Spleen (tissue), 11 donors: ENCODE measurements around the gene VCL. TPM values are rescaled to one million over a fixed set of nuclear protein-coding genes. Genes with fewer than 3 reads are reported as not detected.

Source experiments
- DNase-seq: peaks from one replicate; pipeline ENCODE4 v3.0.0-alpha.2; 2020
- H3K27ac ChIP-seq, 8 donors: fragments of 200-600 bp; sonication (generic) in 7 of 8; 1 replicate in 4 of 8; 2 replicates in 4 of 8; pipeline versions ENCODE4 v1.5.0 to v1.8.0; 2016 to 2021; ENCODE audit warnings: inconsistent platforms in 4 of 8, mild to moderate bottlenecking in 4 of 8, moderate library complexity in 1 of 8
- H3K27me3 ChIP-seq, 7 donors: fragments of 200-600 bp; sonication (generic) in 6 of 7; replicated peaks in 1 of 7; 1 replicate in 4 of 7; 2 replicates in 3 of 7; pipeline versions ENCODE4 v1.5.0 to v1.8.0; 2016 to 2021; ENCODE audit warnings: inconsistent platforms in 3 of 7, mild to moderate bottlenecking in 1 of 7
- H3K36me3 ChIP-seq, 6 donors: fragments of 200-600 bp; sonication (generic) in 5 of 6; 1 replicate in 4 of 6; 2 replicates in 2 of 6; pipeline versions ENCODE4 v1.5.0 to v1.8.0; 2016 to 2021; ENCODE audit warnings: inconsistent platforms in 2 of 6
- H3K4me1 ChIP-seq, 6 donors: fragments of 200-600 bp; sonication (generic) in 5 of 6; 1 replicate in 3 of 6; 2 replicates in 3 of 6; pipeline versions ENCODE4 v1.5.0 to v1.8.0; 2016 to 2021; ENCODE audit warnings: inconsistent platforms in 3 of 6
- H3K4me3 ChIP-seq, 8 donors: fragments of 200-600 bp; sonication (generic) in 7 of 8; 1 replicate in 4 of 8; 2 replicates in 4 of 8; pipeline versions ENCODE4 v1.5.0 to v1.8.0; 2016 to 2021; ENCODE audit warnings: inconsistent platforms in 4 of 8, mild to moderate bottlenecking in 4 of 8, moderate library complexity in 2 of 8
- H3K9me3 ChIP-seq, 8 donors: fragments of 200-600 bp; sonication (generic) in 7 of 8; 1 replicate in 4 of 8; 2 replicates in 4 of 8; pipeline versions ENCODE4 v1.5.0 to v1.8.0; 2016 to 2021; ENCODE audit warnings: inconsistent platforms in 4 of 8
- POLR2A ChIP-seq, 3 donors: fragments of 450-650 bp; IDR thresholded peaks; one replicate each; pipeline ENCODE4 v1.5.1; 2017; ENCODE audit warnings: antibody characterized with exemption in 3 of 3, mild to moderate bottlenecking in 1 of 3
- POLR2AphosphoS5 ChIP-seq, 3 donors: sonication (generic); formaldehyde crosslinking; IDR thresholded peaks; one replicate each; pipeline ENCODE4 v1.5.1; 2017; ENCODE audit warnings: antibody characterized with exemption in 3 of 3
- WGBS, 5 donors: extraction: QIAGEN DNeasy Blood & Tissue Kit in 3 of 5; methylation state at CpG; one replicate each; pipeline versions ENCODE4 v1.1.5 to v1.1.7; 2013 to 2018; 5-methylcytosine and 5-hydroxymethylcytosine counted together
- intact Hi-C: fragments of 100-400 bp; cut with DNase I; formaldehyde crosslinking; loops from one replicate; pipeline ENCODE4 v1.15.0; 2023; ENCODE audit warnings: low total_unique reads
- polyA plus RNA-seq, 3 donors: library from polyadenylated mRNA; stranded (reverse); fragments of 200-250 nt; gene quantifications; one replicate each; pipeline ENCODE4 v1.2.1, GENCODE V29; 2013
- total RNA-seq, 7 donors: library from RNA; depleted of rRNA in 3 of 7; stranded (reverse); fragments of >200 nt in 3 of 7; fragmentation: NEBNext Ultra II Directional in 4 of 7; extraction: Animal tissue kit (Norgen Biotek cat#: 25700) in 4 of 7; gene quantifications; one replicate each; pipeline versions ENCODE4 v1.1.0 to v1.2.1, GENCODE V29; 2016 to 2021
- TF ChIP-seq, protein P1 (sequence below), 11 experiments: fragments of 200-600 bp in 7 of 11; fragments of 450-650 bp in 4 of 11; sonication (generic) in 4 of 11; IDR thresholded peaks in 8 of 11; conservative IDR thresholded peaks in 3 of 11; 1 replicate in 7 of 11; 2 replicates in 4 of 11; pipeline versions ENCODE4 v1.4.0 to v1.8.0; 2016 to 2021; ENCODE audit warnings: antibody characterized with exemption in 11 of 11, inconsistent platforms in 4 of 11, mild to moderate bottlenecking in 1 of 11
- donor health status: healthy with polysubstance abuse.
- donor health status: DM: no; HTN: no; CAD: no; lungs with moderate emphysema.
- donor health status: DM: no; HTN: no; CAD: no.
- donor health status: Bipolar disorder and iron deficiency.
- donor health status: healthy.
- donor health status: DM: no; HTN: no; CAD: no.
- donor health status: DM: yes; HTN: yes; CAD: no.

VCL gene
- total and polyA plus RNA-seq, 10 donors, result 8.8 to 214 (median 77.6) TPM

DNA sequence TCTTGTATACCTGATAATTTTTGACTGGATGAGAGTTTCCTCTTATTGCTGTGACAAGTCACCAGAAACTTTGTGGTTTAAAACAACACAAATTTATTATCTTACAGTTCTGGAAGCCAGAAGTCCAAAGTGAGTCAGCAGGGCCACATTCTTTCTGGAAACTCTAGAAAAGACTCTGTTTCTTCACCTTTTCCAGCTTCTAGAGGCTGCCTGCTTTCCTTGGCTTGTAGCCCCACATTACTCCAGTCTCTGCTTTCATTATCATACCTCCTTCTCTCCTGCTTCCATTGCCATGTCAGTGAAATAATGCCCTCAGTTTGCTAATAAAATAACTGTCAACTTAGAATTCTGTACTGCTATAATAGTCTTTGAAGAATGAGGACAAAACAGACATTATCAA lies 65.3 kb downstream of the VCL start:
- no peak overlapping the region for H3K4me3 ChIP-seq
- H3K27ac ChIP-seq, result no peak overlapping the region
- H3K9me3 ChIP-seq, result peaks cover 0 to 10% (median 6%) of the 10 kb centered on the region in 8 donors
- TF ChIP-seq POLR2A (IDR thresholded peaks at IDR 0.05) (no peak), POLR2AphosphoS5 (IDR thresholded peaks at IDR 0.05) (no peak)
- TF ChIP-seq, protein P1, sequence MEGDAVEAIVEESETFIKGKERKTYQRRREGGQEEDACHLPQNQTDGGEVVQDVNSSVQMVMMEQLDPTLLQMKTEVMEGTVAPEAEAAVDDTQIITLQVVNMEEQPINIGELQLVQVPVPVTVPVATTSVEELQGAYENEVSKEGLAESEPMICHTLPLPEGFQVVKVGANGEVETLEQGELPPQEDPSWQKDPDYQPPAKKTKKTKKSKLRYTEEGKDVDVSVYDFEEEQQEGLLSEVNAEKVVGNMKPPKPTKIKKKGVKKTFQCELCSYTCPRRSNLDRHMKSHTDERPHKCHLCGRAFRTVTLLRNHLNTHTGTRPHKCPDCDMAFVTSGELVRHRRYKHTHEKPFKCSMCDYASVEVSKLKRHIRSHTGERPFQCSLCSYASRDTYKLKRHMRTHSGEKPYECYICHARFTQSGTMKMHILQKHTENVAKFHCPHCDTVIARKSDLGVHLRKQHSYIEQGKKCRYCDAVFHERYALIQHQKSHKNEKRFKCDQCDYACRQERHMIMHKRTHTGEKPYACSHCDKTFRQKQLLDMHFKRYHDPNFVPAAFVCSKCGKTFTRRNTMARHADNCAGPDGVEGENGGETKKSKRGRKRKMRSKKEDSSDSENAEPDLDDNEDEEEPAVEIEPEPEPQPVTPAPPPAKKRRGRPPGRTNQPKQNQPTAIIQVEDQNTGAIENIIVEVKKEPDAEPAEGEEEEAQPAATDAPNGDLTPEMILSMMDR (IDR thresholded peaks at IDR 0.05 in 8 of 11, conservative IDR thresholded peaks at IDR 0.05 in 3 of 11), result no peak
- H3K27me3 ChIP-seq, result no peaks in the 10 kb centered on the region
- peaks cover 7 to 28% (median 15%) of the 10 kb centered on the region in 6 donors for H3K4me1 ChIP-seq
- intact Hi-C loops, result no loop called here
- H3K36me3 ChIP-seq, result peaks cover 0 to 43% (median 5%) of the 10 kb centered on the region in 6 donors
- DNase-seq, result no peak

DNA sequence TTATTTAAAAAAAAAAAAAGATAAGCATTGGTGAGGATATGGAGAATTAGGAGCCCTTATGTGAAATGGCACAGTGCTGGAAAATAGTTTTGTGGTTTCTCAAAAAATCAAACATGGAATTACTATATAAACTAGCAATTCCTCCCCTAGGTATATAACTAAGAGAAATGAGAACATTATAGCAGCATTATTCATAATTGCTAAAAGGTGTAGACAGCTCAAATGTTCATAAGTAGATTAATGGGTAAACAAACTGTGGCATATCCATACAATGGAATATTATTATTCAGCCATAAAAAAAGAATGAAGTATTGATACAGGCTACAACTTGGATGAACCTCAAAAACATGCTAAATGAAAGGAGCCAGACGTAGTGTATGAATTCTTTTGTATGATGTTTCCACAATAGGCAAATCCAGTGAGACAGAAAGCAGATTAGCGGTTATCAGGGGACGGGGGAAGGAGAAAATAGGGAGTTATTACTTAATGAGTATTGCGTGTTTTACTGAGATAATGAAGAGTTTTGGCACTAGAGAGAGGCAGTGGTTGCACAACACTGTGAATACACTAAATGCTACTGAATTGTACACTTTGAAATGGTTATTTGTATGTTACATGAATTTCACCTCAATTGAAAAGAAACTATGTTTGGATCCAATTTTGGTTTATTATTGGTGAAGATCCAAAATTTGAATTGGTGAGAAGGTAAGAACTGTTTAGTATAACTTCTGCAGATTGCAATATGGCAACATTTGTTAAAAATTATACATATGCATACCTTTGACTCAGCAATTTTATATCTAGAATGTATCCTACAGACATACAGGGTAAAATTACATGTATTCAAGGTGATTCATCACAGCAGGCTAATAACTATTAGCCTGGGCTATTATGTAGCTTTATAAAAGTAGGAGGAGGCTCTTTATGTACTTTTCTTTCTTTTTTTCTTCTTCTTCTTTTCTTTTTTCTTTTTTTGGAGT lies 69.7 kb downstream of the VCL start:
- no peak for TF ChIP-seq POLR2A (IDR thresholded peaks at IDR 0.05)
- TF ChIP-seq, protein P1 (IDR thresholded peaks at IDR 0.05 in 8 of 11, conservative IDR thresholded peaks at IDR 0.05 in 3 of 11), result no peak
- TF ChIP-seq POLR2AphosphoS5 (IDR thresholded peaks at IDR 0.05), result no peak
- no peak overlapping the region for H3K4me3 ChIP-seq
- no peak overlapping the region for H3K27ac ChIP-seq
- no peaks in the 10 kb centered on the region for H3K27me3 ChIP-seq
- WGBS, 5 donors, result 52 to 86% (median 62%) methylated on average over 4 of the region's 4 CpGs
- peaks cover 0 to 58% (median 10%) of the 10 kb centered on the region in 6 donors for H3K36me3 ChIP-seq
- DNase-seq, result no peak
- H3K9me3 ChIP-seq, result peaks cover 0 to 10% (median 6%) of the 10 kb centered on the region in 8 donors
- intact Hi-C loops, result no loop called here
- peaks cover 0 to 39% (median 12%) of the 10 kb centered on the region in 6 donors for H3K4me1 ChIP-seq

DNA sequence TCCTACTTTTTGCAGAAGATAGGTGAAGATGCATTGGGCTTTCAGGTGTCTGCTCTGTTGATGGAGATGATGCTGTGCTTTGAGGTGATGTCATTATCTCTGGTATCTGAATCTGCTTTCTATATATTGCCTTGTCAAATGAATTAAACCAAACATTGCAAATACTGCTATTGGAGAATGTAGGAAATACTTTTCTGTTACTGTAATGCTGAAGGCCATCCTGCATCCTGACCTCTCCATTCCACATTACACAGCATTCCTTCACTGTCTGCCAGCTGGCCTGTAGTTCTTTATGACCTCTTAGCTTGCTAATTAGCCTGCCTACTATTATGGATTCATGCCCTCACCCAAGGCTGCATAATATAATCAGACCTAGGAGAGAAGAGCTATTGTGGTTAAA lies 73.2 kb downstream of the VCL start:
- H3K27ac ChIP-seq, result peak overlapping the region in 1 of 8 donors; percentile 5
- no peaks in the 10 kb centered on the region for H3K9me3 ChIP-seq
- H3K4me1 ChIP-seq, result peaks cover 0 to 55% (median 12%) of the 10 kb centered on the region in 6 donors
- intact Hi-C loops, result no loop called here
- no peak overlapping the region for H3K4me3 ChIP-seq
- H3K27me3 ChIP-seq, result no peaks in the 10 kb centered on the region
- DNase-seq, result no peak
- peaks cover 5 to 60% (median 22%) of the 10 kb centered on the region in 6 donors for H3K36me3 ChIP-seq
- TF ChIP-seq POLR2A (IDR thresholded peaks at IDR 0.05), result no peak
- TF ChIP-seq, protein P1 (IDR thresholded peaks at IDR 0.05 in 8 of 11, conservative IDR thresholded peaks at IDR 0.05 in 3 of 11), result no peak
- TF ChIP-seq POLR2AphosphoS5 (IDR thresholded peaks at IDR 0.05), result peak in 1 of 3 donors; percentile 55

DNA sequence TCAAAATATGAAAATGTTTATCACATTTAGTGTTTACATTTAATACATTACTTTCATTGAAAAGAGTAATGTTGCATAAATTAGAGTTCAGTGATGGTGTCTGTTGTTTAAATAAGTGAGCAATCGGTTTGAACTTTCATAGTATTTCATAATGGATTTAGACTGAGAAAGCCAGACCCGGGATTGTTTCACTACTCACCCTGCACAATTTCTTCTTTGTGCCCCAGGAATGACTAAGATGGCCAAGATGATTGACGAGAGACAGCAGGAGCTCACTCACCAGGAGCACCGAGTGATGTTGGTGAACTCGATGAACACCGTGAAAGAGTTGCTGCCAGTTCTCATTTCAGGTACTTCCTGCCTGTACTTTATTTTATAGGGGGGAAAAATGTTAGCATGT lies 74.6 kb downstream of the VCL start:
- DNase-seq, result no peak
- Histone ChIP-seq H3K36me3 (peaks cover 5 to 69% (median 22%) of the 10 kb centered on the region in 6 donors), H3K4me1 (peaks cover 0 to 66% (median 13%) of the 10 kb centered on the region in 6 donors), H3K4me3 (no peak overlapping the region), H3K9me3 (no peaks in the 10 kb centered on the region), H3K27me3 (no peaks in the 10 kb centered on the region), H3K27ac (no peak overlapping the region)
- intact Hi-C loops, result no loop called here
- TF ChIP-seq, protein P1 (IDR thresholded peaks at IDR 0.05 in 8 of 11, conservative IDR thresholded peaks at IDR 0.05 in 3 of 11), result no peak
- WGBS, 5 donors, result 87 to 96% (median 91%) methylated on average over 6 of the region's 6 CpGs
